MM.1S (cell line): ENCODE results near the gene HSD17B11.

Experiments used
- DNase-seq: peaks from one replicate; pipeline ENCODE4 v3.0.0-alpha.2; 2015
- H2AFZ ChIP-seq: fragments of 300-600 bp; sonication (generic); 2 replicates; pipeline ENCODE4 v1.6.0; 2016; ENCODE audit warnings: antibody characterized with exemption, low read length
- H3F3A ChIP-seq: fragments of 300-600 bp; sonication (generic); 2 replicates; pipeline ENCODE4 v1.6.1; 2016; ENCODE audit warnings: mild to moderate bottlenecking, antibody characterized with exemption, low read length, moderate library complexity, mixed read lengths; ENCODE audit not compliant: insufficient read depth
- H3K27ac ChIP-seq: fragments of 300-600 bp; sonication (generic); 2 replicates; pipeline ENCODE4 v1.5.1; 2016; ENCODE audit warnings: mild to moderate bottlenecking, low read length
- H3K27me3 ChIP-seq: fragments of 300-600 bp; sonication (generic); replicated peaks from 2 replicates; pipeline ENCODE4 v1.6.0; 2016; ENCODE audit warnings: low read length; ENCODE audit not compliant: insufficient read depth
- H3K36me3 ChIP-seq: fragments of 300-600 bp; sonication (generic); replicated peaks from 2 replicates; pipeline ENCODE4 v1.6.1; 2016; ENCODE audit warnings: mild to moderate bottlenecking, low read length, mixed read lengths; ENCODE audit not compliant: insufficient read depth
- H3K4me1 ChIP-seq: fragments of 300-600 bp; sonication (generic); 2 replicates; pipeline ENCODE4 v1.6.1; 2016; ENCODE audit warnings: low read length, mixed read lengths
- H3K4me2 ChIP-seq: fragments of 300-600 bp; sonication (generic); 2 replicates; pipeline ENCODE4 v1.6.0; 2016; ENCODE audit warnings: low read depth, low read length
- H3K4me3 ChIP-seq: fragments of 300-600 bp; sonication (generic); 2 replicates; pipeline ENCODE4 v1.5.1; 2016; ENCODE audit warnings: low read length, mixed read lengths
- H3K79me2 ChIP-seq: fragments of 300-600 bp; sonication (generic); 2 replicates; pipeline ENCODE4 v1.6.1; 2016; ENCODE audit warnings: mixed run types, low read length, mixed read lengths
- H3K9ac ChIP-seq: fragments of 300-600 bp; sonication (generic); 2 replicates; pipeline ENCODE4 v1.6.1; 2016; ENCODE audit warnings: low read length, mixed read lengths
- H3K9me2 ChIP-seq: fragments of 300-600 bp; sonication (generic); replicated peaks from 2 replicates; pipeline ENCODE4 v1.6.1; 2016; ENCODE audit warnings: mild to moderate bottlenecking, low read length, mixed read lengths; ENCODE audit not compliant: insufficient read depth
- H3K9me3 ChIP-seq: fragments of 300-600 bp; sonication (generic); replicated peaks from 2 replicates; pipeline ENCODE4 v1.6.1; 2016; ENCODE audit warnings: mild to moderate bottlenecking, low read length, mixed read lengths; ENCODE audit not compliant: insufficient read depth
- H4K20me1 ChIP-seq: fragments of 300-600 bp; sonication (generic); 2 replicates; pipeline ENCODE4 v1.6.1; 2016; ENCODE audit warnings: mild to moderate bottlenecking, low read length, moderate library complexity, mixed read lengths; ENCODE audit not compliant: insufficient read depth
- EZH2 ChIP-seq: fragments of 300-600 bp; sonication (generic); optimal IDR thresholded peaks from 2 replicates; pipeline ENCODE3; 2017; ENCODE audit warnings: low read depth, mild to moderate bottlenecking, antibody characterized with exemption, low read length, mixed read lengths
- EZH2phosphoT487 ChIP-seq: fragments of 300-600 bp; sonication (generic); IDR thresholded peaks from 2 replicates; pipeline ENCODE4 v1.6.1; 2018; ENCODE audit warnings: antibody characterized with exemption, low read length
- TF ChIP-seq, protein P1 (sequence below): fragments of 300-600 bp; sonication (generic); IDR thresholded peaks from 2 replicates; pipeline ENCODE4 v1.5.1; 2016; ENCODE audit warnings: antibody characterized with exemption, low read length, mixed read lengths

The HSD17B11 gene

DNA sequence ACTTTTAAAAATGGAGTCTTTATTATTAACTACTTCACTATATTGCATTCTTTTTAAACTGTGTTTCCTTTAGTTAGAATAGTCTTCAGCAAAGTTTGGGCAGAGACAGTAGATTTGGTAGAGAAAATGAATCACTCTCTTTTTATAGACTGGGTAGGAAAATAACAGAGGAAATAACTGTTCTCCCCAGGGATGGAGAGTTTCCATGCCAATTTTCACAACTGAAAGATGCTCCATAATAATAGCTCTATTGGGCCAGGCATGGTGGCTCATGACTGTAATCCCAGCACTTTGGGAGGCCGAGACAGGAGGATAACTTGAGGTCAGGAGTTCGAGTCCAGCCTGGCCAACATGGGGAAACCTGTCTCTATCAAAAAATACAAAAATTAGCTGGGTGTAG, 81.4 kb downstream of the HSD17B11 start:
- Histone ChIP-seq H3K9me2 (no peaks in the 10 kb centered on the region), H3K9ac (no peak overlapping the region), H3K4me2 (no peak overlapping the region), H3K27me3 (no peaks in the 10 kb centered on the region), H3K4me3 (no peak overlapping the region), H4K20me1 (no peaks in the 10 kb centered on the region), H3K79me2 (no peaks in the 10 kb centered on the region), H3K27ac (no peak overlapping the region), H2AFZ (no peak overlapping the region), H3K9me3 (no peaks in the 10 kb centered on the region), H3F3A (no peaks in the 10 kb centered on the region), H3K36me3 (no peaks in the 10 kb centered on the region), H3K4me1 (no peaks in the 10 kb centered on the region)
- DNase-seq, result no peak
- TF ChIP-seq EZH2phosphoT487 (no peak), EZH2 (no peak)
- TF ChIP-seq, protein P1, sequence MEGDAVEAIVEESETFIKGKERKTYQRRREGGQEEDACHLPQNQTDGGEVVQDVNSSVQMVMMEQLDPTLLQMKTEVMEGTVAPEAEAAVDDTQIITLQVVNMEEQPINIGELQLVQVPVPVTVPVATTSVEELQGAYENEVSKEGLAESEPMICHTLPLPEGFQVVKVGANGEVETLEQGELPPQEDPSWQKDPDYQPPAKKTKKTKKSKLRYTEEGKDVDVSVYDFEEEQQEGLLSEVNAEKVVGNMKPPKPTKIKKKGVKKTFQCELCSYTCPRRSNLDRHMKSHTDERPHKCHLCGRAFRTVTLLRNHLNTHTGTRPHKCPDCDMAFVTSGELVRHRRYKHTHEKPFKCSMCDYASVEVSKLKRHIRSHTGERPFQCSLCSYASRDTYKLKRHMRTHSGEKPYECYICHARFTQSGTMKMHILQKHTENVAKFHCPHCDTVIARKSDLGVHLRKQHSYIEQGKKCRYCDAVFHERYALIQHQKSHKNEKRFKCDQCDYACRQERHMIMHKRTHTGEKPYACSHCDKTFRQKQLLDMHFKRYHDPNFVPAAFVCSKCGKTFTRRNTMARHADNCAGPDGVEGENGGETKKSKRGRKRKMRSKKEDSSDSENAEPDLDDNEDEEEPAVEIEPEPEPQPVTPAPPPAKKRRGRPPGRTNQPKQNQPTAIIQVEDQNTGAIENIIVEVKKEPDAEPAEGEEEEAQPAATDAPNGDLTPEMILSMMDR, result no peak

DNA sequence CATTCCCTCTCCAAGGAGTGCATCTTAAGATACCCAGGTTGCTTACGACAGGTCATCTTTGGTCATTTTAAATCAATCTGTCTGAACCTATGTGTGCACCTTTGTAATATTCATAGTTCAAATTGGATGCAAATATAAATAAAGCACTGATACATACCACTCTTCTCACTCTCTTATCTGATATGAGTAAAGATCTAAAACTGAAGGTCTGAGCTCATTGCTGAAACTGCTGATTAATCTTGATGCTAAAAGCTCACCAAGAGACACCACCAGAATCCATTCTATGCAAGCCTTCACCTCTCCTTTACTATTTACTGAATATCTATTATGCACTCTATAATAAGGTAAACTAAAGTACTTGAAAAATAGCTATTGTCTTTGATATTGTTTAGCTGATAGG, 84.9 kb downstream of the HSD17B11 start:
- H3K4me2 ChIP-seq, result no peak overlapping the region
- H3K27me3 ChIP-seq, result no peaks in the 10 kb centered on the region
- no peaks in the 10 kb centered on the region for H3F3A ChIP-seq
- H3K9ac ChIP-seq, result no peak overlapping the region
- H3K36me3 ChIP-seq, result no peaks in the 10 kb centered on the region
- H3K4me1 ChIP-seq, result no peaks in the 10 kb centered on the region
- no peaks in the 10 kb centered on the region for H3K9me2 ChIP-seq
- no peaks in the 10 kb centered on the region for H3K9me3 ChIP-seq
- TF ChIP-seq, protein P1, result no peak
- TF ChIP-seq EZH2 (no peak), EZH2phosphoT487 (no peak)
- no peak for DNase-seq
- H3K27ac ChIP-seq, result no peak overlapping the region
- H2AFZ ChIP-seq, result no peak overlapping the region
- no peaks in the 10 kb centered on the region for H4K20me1 ChIP-seq
- H3K79me2 ChIP-seq, result no peaks in the 10 kb centered on the region
- no peak overlapping the region for H3K4me3 ChIP-seq

DNA sequence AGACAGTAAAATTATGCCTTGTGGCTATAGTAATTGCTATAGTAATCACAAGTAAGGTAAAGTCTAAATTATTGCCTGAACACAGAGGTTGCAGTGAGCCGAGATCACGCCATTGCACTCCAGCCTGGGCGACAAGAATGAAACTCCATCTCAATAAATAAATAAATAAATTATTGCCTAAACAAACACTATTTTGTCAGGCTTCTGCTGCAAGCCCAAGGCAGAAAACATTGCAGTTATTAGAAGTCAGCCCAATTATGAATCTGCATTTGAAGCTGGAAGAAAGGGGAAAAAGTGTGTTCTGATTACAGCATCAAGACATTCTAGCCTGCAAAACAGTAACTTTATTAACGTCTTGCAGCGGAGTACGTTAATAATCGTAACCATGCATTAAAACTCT, 85.4 kb downstream of the HSD17B11 start:
- H3F3A ChIP-seq, result no peaks in the 10 kb centered on the region
- no peak overlapping the region for H3K27ac ChIP-seq
- no peak overlapping the region for H3K9ac ChIP-seq
- H3K36me3 ChIP-seq, result no peaks in the 10 kb centered on the region
- no peaks in the 10 kb centered on the region for H3K4me1 ChIP-seq
- no peaks in the 10 kb centered on the region for H3K9me2 ChIP-seq
- H3K4me3 ChIP-seq, result no peak overlapping the region
- no peaks in the 10 kb centered on the region for H3K9me3 ChIP-seq
- no peak for DNase-seq
- H4K20me1 ChIP-seq, result no peaks in the 10 kb centered on the region
- no peaks in the 10 kb centered on the region for H3K79me2 ChIP-seq
- H2AFZ ChIP-seq, result no peak overlapping the region
- H3K27me3 ChIP-seq, result no peaks in the 10 kb centered on the region
- no peak overlapping the region for H3K4me2 ChIP-seq
- no peak for TF ChIP-seq EZH2phosphoT487
- TF ChIP-seq, protein P1, result no peak
- no peak for TF ChIP-seq EZH2
